A549 (cell line): ENCODE data around the gene PIP4K2A.

Experiments
- MAFK ChIP-seq: fragments of 450-650 bp; IDR thresholded peaks from 2 replicates; pipeline ENCODE4 v1.6.1; 2014; ENCODE audit not compliant: partially characterized antibody
- POLR2A ChIP-seq: IDR thresholded peaks from 2 replicates; pipeline ENCODE4 v1.6.1; 2012; ENCODE audit warnings: mild to moderate bottlenecking, low read length
- ZFP36 ChIP-seq: fragments of 450-650 bp; IDR thresholded peaks from 2 replicates; pipeline ENCODE4 v1.6.1; 2014; ENCODE audit warnings: borderline replicate concordance; ENCODE audit not compliant: partially characterized antibody
- TF ChIP-seq, protein P1 (sequence below): fragments of >200 bp; sonication (Bioruptor Twin); formaldehyde crosslinking; IDR thresholded peaks from 3 replicates; pipeline ENCODE4 v1.5.1; 2016

DNA sequence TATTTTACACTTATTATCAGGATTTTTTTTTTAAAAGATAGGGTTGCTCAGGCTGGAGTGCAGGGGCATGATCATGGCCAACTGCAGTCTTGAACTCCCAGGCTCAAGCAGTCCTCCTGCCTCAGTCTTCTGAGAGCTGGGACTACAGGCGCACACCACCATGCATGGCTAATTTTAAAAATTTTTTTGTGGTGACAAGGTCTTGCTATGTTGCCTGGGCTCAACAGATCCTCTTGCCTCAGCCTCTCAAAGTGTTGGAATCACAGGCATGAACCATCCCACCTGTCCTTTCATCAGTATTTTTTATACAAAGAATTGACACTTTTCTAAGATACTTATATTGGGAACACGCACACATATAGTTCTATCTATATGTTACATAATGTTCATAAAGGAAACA is 99.3 kb downstream of the PIP4K2A start:
- TF ChIP-seq POLR2A (no peak), MAFK (no peak), ZFP36 (no peak)
- TF ChIP-seq, protein P1, sequence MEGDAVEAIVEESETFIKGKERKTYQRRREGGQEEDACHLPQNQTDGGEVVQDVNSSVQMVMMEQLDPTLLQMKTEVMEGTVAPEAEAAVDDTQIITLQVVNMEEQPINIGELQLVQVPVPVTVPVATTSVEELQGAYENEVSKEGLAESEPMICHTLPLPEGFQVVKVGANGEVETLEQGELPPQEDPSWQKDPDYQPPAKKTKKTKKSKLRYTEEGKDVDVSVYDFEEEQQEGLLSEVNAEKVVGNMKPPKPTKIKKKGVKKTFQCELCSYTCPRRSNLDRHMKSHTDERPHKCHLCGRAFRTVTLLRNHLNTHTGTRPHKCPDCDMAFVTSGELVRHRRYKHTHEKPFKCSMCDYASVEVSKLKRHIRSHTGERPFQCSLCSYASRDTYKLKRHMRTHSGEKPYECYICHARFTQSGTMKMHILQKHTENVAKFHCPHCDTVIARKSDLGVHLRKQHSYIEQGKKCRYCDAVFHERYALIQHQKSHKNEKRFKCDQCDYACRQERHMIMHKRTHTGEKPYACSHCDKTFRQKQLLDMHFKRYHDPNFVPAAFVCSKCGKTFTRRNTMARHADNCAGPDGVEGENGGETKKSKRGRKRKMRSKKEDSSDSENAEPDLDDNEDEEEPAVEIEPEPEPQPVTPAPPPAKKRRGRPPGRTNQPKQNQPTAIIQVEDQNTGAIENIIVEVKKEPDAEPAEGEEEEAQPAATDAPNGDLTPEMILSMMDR: no peak
